Measurements from ENCODE around the gene IGSF22.

IGSF22 gene

GRCh38 chr11:18743900-18744514 lies 18.0 kb upstream of the IGSF22 start:
- no peak for DNase-seq (ENCODE audit: low read depth)

- DNase-seq (ENCODE audit: low read depth) = no peak
Measured at GRCh38 chr11:18743365-18743764, 17.4 kb upstream of the IGSF22 start.

GRCh38 chr11:18741783-18742182 lies 15.8 kb upstream of the IGSF22 start:
- DNase-seq (ENCODE audit: low read depth) = no peak

- no peak for DNase-seq (ENCODE audit: low read depth)
Measured at GRCh38 chr11:18739685-18740084, 13.7 kb upstream of the IGSF22 start.

GRCh38 chr11:18737642-18738041 lies 11.7 kb upstream of the IGSF22 start:
- DNase-seq (ENCODE audit: low read depth) = no peak

- no peak for DNase-seq (ENCODE audit: low read depth)
Measured at GRCh38 chr11:18736590-18737148, 10.7 kb upstream of the IGSF22 start.

GRCh38 chr11:18733202-18733601 lies 7.2 kb upstream of the IGSF22 start:
- no peak for DNase-seq (ENCODE audit: low read depth)

GRCh38 chr11:18731949-18732821 lies 6.2 kb upstream of the IGSF22 start:
- no peak for DNase-seq (ENCODE audit: low read depth)

GRCh38 chr11:18731441-18731840 lies 5.5 kb upstream of the IGSF22 start:
- no peak for DNase-seq (ENCODE audit: low read depth)

GRCh38 chr11:18730020-18730419 lies 4.0 kb upstream of the IGSF22 start:
- DNase-seq (ENCODE audit: low read depth) = no peak

GRCh38 chr11:18729426-18729825 lies 3.4 kb upstream of the IGSF22 start:
- no peak for DNase-seq (ENCODE audit: low read depth)

- no peak for DNase-seq (ENCODE audit: low read depth)
Measured at GRCh38 chr11:18728658-18729057, 2.7 kb upstream of the IGSF22 start.

GRCh38 chr11:18727479-18728236 lies 1.7 kb upstream of the IGSF22 start:
- DNase-seq (ENCODE audit: low read depth) = no peak

- DNase-seq (ENCODE audit: low read depth) = no peak
Measured at GRCh38 chr11:18723991-18724390, 2.0 kb downstream of the IGSF22 start.

GRCh38 chr11:18722293-18722637 lies 3.7 kb downstream of the IGSF22 start:
- DNase-seq (ENCODE audit: low read depth) = no peak

- no peak for DNase-seq (ENCODE audit: low read depth)
Measured at GRCh38 chr11:18721561-18722292, 4.3 kb downstream of the IGSF22 start.

GRCh38 chr11:18720808-18721560 lies 5.0 kb downstream of the IGSF22 start:
- no peak for DNase-seq (ENCODE audit: low read depth)

- DNase-seq (ENCODE audit: low read depth) = no peak
Measured at GRCh38 chr11:18720091-18720807, 5.7 kb downstream of the IGSF22 start.

- DNase-seq (ENCODE audit: low read depth) = no peak
Measured at GRCh38 chr11:18715476-18715875, 10.5 kb downstream of the IGSF22 start.

GRCh38 chr11:18714443-18714780 lies 11.6 kb downstream of the IGSF22 start:
- no peak for DNase-seq (ENCODE audit: low read depth)
